ENCODE measurements around the gene RGS8.

The RGS8 gene

GRCh38 chr1:182687361-182687760 lies 3.0 kb upstream of the RGS8 start:
- H3K4me2 ChIP-seq (ENCODE audit: low read length, poor library complexity, severe bottlenecking): no peak overlapping the region
- peaks cover 4 to 44% of the 10 kb centered on the region in 2 experiments for H3K27me3 ChIP-seq (ENCODE audit: control insufficient read depth in 1 of 2, insufficient read depth in 1 of 2, low read length in 2 of 2)
- no peak overlapping the region for H3K23ac ChIP-seq (ENCODE audit: low read length in 2 of 2)
- no peak overlapping the region for H3K27ac ChIP-seq (ENCODE audit: low read length, poor library complexity, severe bottlenecking)
- no peak overlapping the region for H2BK15ac ChIP-seq (ENCODE audit: low read depth, poor library complexity, severe bottlenecking)
- H3K4me3 ChIP-seq (ENCODE audit: insufficient read depth in 1 of 2, low read depth in 1 of 2, low read length in 2 of 2): no peak overlapping the region
- H4K8ac ChIP-seq (ENCODE audit: low read length): no peak overlapping the region
- H2AFZ ChIP-seq (ENCODE audit: low read depth, low read length): no peak overlapping the region
- no peak overlapping the region for H2BK120ac ChIP-seq (ENCODE audit: low read depth, low read length)
- H3K4ac ChIP-seq (ENCODE audit: low read depth in 1 of 2, low read length in 2 of 2): no peak overlapping the region
- H3K79me1 ChIP-seq (replicated peaks; ENCODE audit: low read length, poor library complexity, severe bottlenecking): no peaks in the 10 kb centered on the region
- H2AK5ac ChIP-seq (ENCODE audit: low read length, severe bottlenecking): no peak overlapping the region
- H2BK5ac ChIP-seq (ENCODE audit: low read depth, low read length, poor library complexity, severe bottlenecking): no peak overlapping the region
- H3K18ac ChIP-seq (ENCODE audit: low read depth in 1 of 2, low read length in 2 of 2): no peak overlapping the region
- no peaks in the 10 kb centered on the region for H3K36me3 ChIP-seq (ENCODE audit: control insufficient read depth in 1 of 2, insufficient read depth in 2 of 2, low read depth in 1 of 2, low read length in 2 of 2)
- H4K91ac ChIP-seq (ENCODE audit: low read length): no peak overlapping the region
- no peak overlapping the region for H3K9ac ChIP-seq (ENCODE audit: low read length)
- H2BK12ac ChIP-seq (ENCODE audit: low read length in 2 of 2): no peak overlapping the region
- H3K4me1 ChIP-seq (ENCODE audit: control insufficient read depth, insufficient read depth, low read depth, low read length): no peaks in the 10 kb centered on the region
- no peak overlapping the region for H3K14ac ChIP-seq (ENCODE audit: low read length in 2 of 2)
- H3K9me3 ChIP-seq (ENCODE audit: control insufficient read depth, low read length): peaks cover 3% of the 10 kb centered on the region
- DNase-seq: no peak

- Histone ChIP-seq H2BK12ac (ENCODE audit: low read length in 2 of 2) (no peak overlapping the region), H2AFZ (ENCODE audit: low read depth, low read length) (no peak overlapping the region), H3K23ac (ENCODE audit: low read length in 2 of 2) (no peak overlapping the region), H3K4ac (ENCODE audit: low read depth in 1 of 2, low read length in 2 of 2) (no peak overlapping the region), H3K36me3 (ENCODE audit: control insufficient read depth in 1 of 2, insufficient read depth in 2 of 2, low read depth in 1 of 2, low read length in 2 of 2) (no peaks in the 10 kb centered on the region), H4K8ac (ENCODE audit: low read length) (no peak overlapping the region), H4K91ac (ENCODE audit: low read length) (no peak overlapping the region), H3K27ac (ENCODE audit: low read length, poor library complexity, severe bottlenecking) (no peak overlapping the region), H3K9ac (ENCODE audit: low read length) (no peak overlapping the region), H3K4me2 (ENCODE audit: low read length, poor library complexity, severe bottlenecking) (no peak overlapping the region), H3K27me3 (ENCODE audit: control insufficient read depth in 1 of 2, insufficient read depth in 1 of 2, low read length in 2 of 2) (peaks cover 4 to 52% of the 10 kb centered on the region in 2 experiments), H3K18ac (ENCODE audit: low read depth in 1 of 2, low read length in 2 of 2) (no peak overlapping the region), H3K4me3 (ENCODE audit: insufficient read depth in 1 of 2, low read depth in 1 of 2, low read length in 2 of 2) (no peak overlapping the region), H2BK5ac (ENCODE audit: low read depth, low read length, poor library complexity, severe bottlenecking) (no peak overlapping the region), H2BK120ac (ENCODE audit: low read depth, low read length) (no peak overlapping the region), H3K4me1 (ENCODE audit: control insufficient read depth, insufficient read depth, low read depth, low read length) (no peaks in the 10 kb centered on the region), H3K79me1 (replicated peaks; ENCODE audit: low read length, poor library complexity, severe bottlenecking) (no peaks in the 10 kb centered on the region), H2BK15ac (ENCODE audit: low read depth, poor library complexity, severe bottlenecking) (no peak overlapping the region), H3K14ac (ENCODE audit: low read length in 2 of 2) (no peak overlapping the region), H2AK5ac (ENCODE audit: low read length, severe bottlenecking) (no peak overlapping the region), H3K9me3 (ENCODE audit: control insufficient read depth, low read length) (peaks cover 3% of the 10 kb centered on the region)
- WGBS: 93% methylated on average over 1 of the region's 1 CpG
- DNase-seq: no peak
Measured at GRCh38 chr1:182686446-182686845, 2.1 kb upstream of the RGS8 start.

- no peak overlapping the region for H3K4ac ChIP-seq (ENCODE audit: low read depth in 1 of 2, low read length in 2 of 2)
- no peak overlapping the region for H3K9ac ChIP-seq (ENCODE audit: low read length)
- no peak overlapping the region for H3K4me3 ChIP-seq (ENCODE audit: insufficient read depth in 1 of 2, low read depth in 1 of 2, low read length in 2 of 2)
- H3K4me1 ChIP-seq (ENCODE audit: control insufficient read depth, insufficient read depth, low read depth, low read length): peaks cover 4% of the 10 kb centered on the region
- H3K23ac ChIP-seq (ENCODE audit: low read length in 2 of 2): no peak overlapping the region
- no peak overlapping the region for H3K14ac ChIP-seq (ENCODE audit: low read length in 2 of 2)
- no peak overlapping the region for H4K8ac ChIP-seq (ENCODE audit: low read length)
- H4K91ac ChIP-seq (ENCODE audit: low read length): no peak overlapping the region
- no peak overlapping the region for H2AK5ac ChIP-seq (ENCODE audit: low read length, severe bottlenecking)
- H3K27me3 ChIP-seq (ENCODE audit: control insufficient read depth in 1 of 2, insufficient read depth in 1 of 2, low read length in 2 of 2): peaks cover 4 to 52% of the 10 kb centered on the region in 2 experiments
- H2BK12ac ChIP-seq (ENCODE audit: low read length in 2 of 2): no peak overlapping the region
- no peak overlapping the region for H3K27ac ChIP-seq (ENCODE audit: low read length, poor library complexity, severe bottlenecking)
- no peak overlapping the region for H2BK120ac ChIP-seq (ENCODE audit: low read depth, low read length)
- H3K4me2 ChIP-seq (ENCODE audit: low read length, poor library complexity, severe bottlenecking): no peak overlapping the region
- no peak overlapping the region for H3K18ac ChIP-seq (ENCODE audit: low read depth in 1 of 2, low read length in 2 of 2)
- no peaks in the 10 kb centered on the region for H3K36me3 ChIP-seq (ENCODE audit: control insufficient read depth in 1 of 2, insufficient read depth in 2 of 2, low read depth in 1 of 2, low read length in 2 of 2)
- H2BK5ac ChIP-seq (ENCODE audit: low read depth, low read length, poor library complexity, severe bottlenecking): no peak overlapping the region
- no peak overlapping the region for H2BK15ac ChIP-seq (ENCODE audit: low read depth, poor library complexity, severe bottlenecking)
- 81% methylated on average over 4 of the region's 4 CpGs for WGBS
- DNase-seq: no peak
- no peak overlapping the region for H2AFZ ChIP-seq (ENCODE audit: low read depth, low read length)
- H3K79me1 ChIP-seq (replicated peaks; ENCODE audit: low read length, poor library complexity, severe bottlenecking): no peaks in the 10 kb centered on the region
- no peaks in the 10 kb centered on the region for H3K9me3 ChIP-seq (ENCODE audit: control insufficient read depth, low read length)
Measured at GRCh38 chr1:182685215-182685614, 828 bp upstream of the RGS8 start.

- Histone ChIP-seq H2BK120ac (ENCODE audit: low read depth, low read length) (no peak overlapping the region), H2AK5ac (ENCODE audit: low read length, severe bottlenecking) (no peak overlapping the region), H2AFZ (ENCODE audit: low read depth, low read length) (no peak overlapping the region), H4K8ac (ENCODE audit: low read length) (no peak overlapping the region), H3K36me3 (ENCODE audit: control insufficient read depth in 1 of 2, insufficient read depth in 2 of 2, low read depth in 1 of 2, low read length in 2 of 2) (no peaks in the 10 kb centered on the region), H3K14ac (ENCODE audit: low read length in 2 of 2) (no peak overlapping the region), H2BK5ac (ENCODE audit: low read depth, low read length, poor library complexity, severe bottlenecking) (no peak overlapping the region), H3K9ac (ENCODE audit: low read length) (no peak overlapping the region), H3K18ac (ENCODE audit: low read depth in 1 of 2, low read length in 2 of 2) (no peak overlapping the region), H3K4ac (ENCODE audit: low read depth in 1 of 2, low read length in 2 of 2) (no peak overlapping the region), H2BK12ac (ENCODE audit: low read length in 2 of 2) (no peak overlapping the region), H3K4me2 (ENCODE audit: low read length, poor library complexity, severe bottlenecking) (no peak overlapping the region), H3K9me3 (ENCODE audit: control insufficient read depth, low read length) (no peaks in the 10 kb centered on the region), H3K27me3 (ENCODE audit: control insufficient read depth in 1 of 2, insufficient read depth in 1 of 2, low read length in 2 of 2) (peaks cover 0 to 52% of the 10 kb centered on the region in 2 experiments), H3K23ac (ENCODE audit: low read length in 2 of 2) (no peak overlapping the region), H3K4me1 (ENCODE audit: control insufficient read depth, insufficient read depth, low read depth, low read length) (peaks cover 4% of the 10 kb centered on the region), H4K91ac (ENCODE audit: low read length) (no peak overlapping the region), H3K79me1 (replicated peaks; ENCODE audit: low read length, poor library complexity, severe bottlenecking) (no peaks in the 10 kb centered on the region), H3K4me3 (ENCODE audit: insufficient read depth in 1 of 2, low read depth in 1 of 2, low read length in 2 of 2) (no peak overlapping the region), H3K27ac (ENCODE audit: low read length, poor library complexity, severe bottlenecking) (no peak overlapping the region), H2BK15ac (ENCODE audit: low read depth, poor library complexity, severe bottlenecking) (no peak overlapping the region)
- no peak for DNase-seq
- 93% methylated on average over 1 of the region's 2 CpGs for WGBS
Measured at GRCh38 chr1:182682898-182683501, 1.4 kb downstream of the RGS8 start.

Measured in mesenchymal stem cell (in vitro differentiated cells and primary cell).